Measurements from ENCODE around the gene KRT34.

Gene KRT34

DNA sequence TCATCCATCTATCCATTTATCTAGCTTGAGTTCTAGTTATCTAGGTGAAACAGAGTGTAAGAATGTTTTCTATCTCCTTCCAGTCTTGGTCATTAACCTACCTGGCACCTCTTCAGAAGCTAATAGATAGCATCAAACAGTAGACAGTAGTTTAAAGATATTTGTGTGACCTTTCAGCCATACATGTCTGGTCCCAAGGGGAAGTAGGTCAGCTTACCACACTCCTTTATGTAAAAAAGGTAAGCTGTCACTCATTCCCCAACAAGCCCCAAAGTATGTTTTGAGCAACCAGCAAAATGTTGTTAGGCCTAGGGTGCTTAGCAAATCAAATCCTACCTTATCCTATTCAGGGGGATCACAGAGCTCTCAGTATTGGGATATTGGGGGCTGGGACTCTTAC, 16.0 kb downstream of the KRT34 start:
- Histone ChIP-seq H3K4me3 (ENCODE audit: low read length) (no peak overlapping the region), H4K20me1 (ENCODE audit: control insufficient read depth, insufficient read depth, low read depth, low read length) (no peaks in the 10 kb centered on the region), H3K9me2 (replicated peaks; ENCODE audit: control insufficient read depth, low read length) (no peaks in the 10 kb centered on the region), H3K4me1 (ENCODE audit: control insufficient read depth, low read length) (no peaks in the 10 kb centered on the region), H3K27ac (ENCODE audit: low read depth, low read length) (no peak overlapping the region), H3K9me3 (ENCODE audit: control insufficient read depth, insufficient read depth, low read length) (no peaks in the 10 kb centered on the region), H3K36me3 (ENCODE audit: control insufficient read depth, low read length) (no peaks in the 10 kb centered on the region), H3K4me2 (ENCODE audit: low read length) (no peak overlapping the region), H3F3A (ENCODE audit: control insufficient read depth, insufficient read depth) (no peaks in the 10 kb centered on the region), H3K27me3 (ENCODE audit: control insufficient read depth, low read length) (0 out of 2 replicates have a peak, but pooled peaks cover under 1% of the 10 kb centered on the region), H3K79me2 (ENCODE audit: control insufficient read depth, low read length) (no peaks in the 10 kb centered on the region)
- TF ChIP-seq, protein P1, sequence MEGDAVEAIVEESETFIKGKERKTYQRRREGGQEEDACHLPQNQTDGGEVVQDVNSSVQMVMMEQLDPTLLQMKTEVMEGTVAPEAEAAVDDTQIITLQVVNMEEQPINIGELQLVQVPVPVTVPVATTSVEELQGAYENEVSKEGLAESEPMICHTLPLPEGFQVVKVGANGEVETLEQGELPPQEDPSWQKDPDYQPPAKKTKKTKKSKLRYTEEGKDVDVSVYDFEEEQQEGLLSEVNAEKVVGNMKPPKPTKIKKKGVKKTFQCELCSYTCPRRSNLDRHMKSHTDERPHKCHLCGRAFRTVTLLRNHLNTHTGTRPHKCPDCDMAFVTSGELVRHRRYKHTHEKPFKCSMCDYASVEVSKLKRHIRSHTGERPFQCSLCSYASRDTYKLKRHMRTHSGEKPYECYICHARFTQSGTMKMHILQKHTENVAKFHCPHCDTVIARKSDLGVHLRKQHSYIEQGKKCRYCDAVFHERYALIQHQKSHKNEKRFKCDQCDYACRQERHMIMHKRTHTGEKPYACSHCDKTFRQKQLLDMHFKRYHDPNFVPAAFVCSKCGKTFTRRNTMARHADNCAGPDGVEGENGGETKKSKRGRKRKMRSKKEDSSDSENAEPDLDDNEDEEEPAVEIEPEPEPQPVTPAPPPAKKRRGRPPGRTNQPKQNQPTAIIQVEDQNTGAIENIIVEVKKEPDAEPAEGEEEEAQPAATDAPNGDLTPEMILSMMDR (IDR thresholded peaks at IDR 0.05; ENCODE audit: low read depth, low read length, poor library complexity, severe bottlenecking) = no peak
- TF ChIP-seq EZH2phosphoT487 (IDR thresholded peaks at IDR 0.05; ENCODE audit: borderline replicate concordance, low read length) = no peak

DNA sequence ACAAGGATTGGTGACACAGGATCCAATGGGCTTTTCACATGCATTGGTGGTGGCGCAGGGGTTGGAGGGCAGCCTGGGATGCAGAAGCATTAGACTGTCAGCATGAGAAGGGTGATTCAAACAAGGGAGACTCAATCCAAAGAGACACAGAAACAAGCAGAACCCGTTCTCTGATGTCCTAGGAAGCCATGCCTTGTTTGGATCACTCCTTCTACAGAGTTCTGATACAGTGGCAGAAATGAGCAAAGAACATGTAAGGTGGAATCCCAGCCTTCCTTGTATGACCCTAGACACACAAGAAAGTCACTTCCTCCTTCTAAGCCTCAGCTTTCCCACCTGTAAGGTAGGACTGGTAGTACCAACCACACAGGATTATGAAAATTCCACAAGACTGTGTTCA, 18.2 kb downstream of the KRT34 start:
- Histone ChIP-seq H3K36me3 (ENCODE audit: control insufficient read depth, low read length) (no peaks in the 10 kb centered on the region), H3K79me2 (ENCODE audit: control insufficient read depth, low read length) (no peaks in the 10 kb centered on the region), H3K4me3 (ENCODE audit: low read length) (no peak overlapping the region), H3F3A (ENCODE audit: control insufficient read depth, insufficient read depth) (no peaks in the 10 kb centered on the region), H4K20me1 (ENCODE audit: control insufficient read depth, insufficient read depth, low read depth, low read length) (no peaks in the 10 kb centered on the region), H3K27me3 (ENCODE audit: control insufficient read depth, low read length) (no peaks in the 10 kb centered on the region), H3K4me2 (ENCODE audit: low read length) (no peak overlapping the region), H3K4me1 (ENCODE audit: control insufficient read depth, low read length) (no peaks in the 10 kb centered on the region), H3K9me3 (ENCODE audit: control insufficient read depth, insufficient read depth, low read length) (no peaks in the 10 kb centered on the region), H3K27ac (ENCODE audit: low read depth, low read length) (no peak overlapping the region), H3K9me2 (replicated peaks; ENCODE audit: control insufficient read depth, low read length) (no peaks in the 10 kb centered on the region)
- TF ChIP-seq, protein P1 (IDR thresholded peaks at IDR 0.05; ENCODE audit: low read depth, low read length, poor library complexity, severe bottlenecking) = no peak
- no peak for TF ChIP-seq EZH2phosphoT487 (IDR thresholded peaks at IDR 0.05; ENCODE audit: borderline replicate concordance, low read length)

DNA sequence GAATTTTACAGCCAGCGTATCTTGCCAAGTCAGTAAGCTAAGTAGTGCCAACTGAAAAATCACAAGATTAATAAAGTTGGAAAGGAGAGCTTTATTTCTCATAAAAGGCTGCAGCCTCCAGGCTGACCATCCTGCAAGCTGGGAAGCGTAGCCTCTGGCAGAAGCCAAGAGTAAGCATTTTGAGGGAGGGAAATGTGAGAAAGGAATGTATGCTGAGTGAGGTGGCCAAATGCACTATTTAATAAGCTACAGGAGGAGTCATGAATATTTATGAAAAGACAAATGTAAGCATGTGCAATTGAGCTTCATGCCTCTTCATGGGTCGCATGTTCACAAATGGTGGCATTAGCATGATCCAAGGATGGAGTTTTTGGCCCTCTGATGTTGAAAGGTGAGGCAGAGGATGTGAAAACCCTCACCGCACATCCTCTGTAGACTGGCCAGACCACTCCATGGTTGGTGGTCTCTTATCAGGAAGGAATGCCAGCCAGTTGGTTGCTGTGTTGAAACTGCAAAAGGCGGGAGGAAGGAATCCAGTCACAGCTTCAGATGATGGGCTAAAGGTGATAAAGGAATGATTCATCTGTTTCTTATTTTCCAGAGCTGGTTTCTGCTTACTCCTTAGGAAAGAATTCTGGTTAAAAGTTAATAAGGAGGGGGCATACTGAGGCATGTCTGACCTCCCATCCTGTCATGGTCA, 21.7 kb downstream of the KRT34 start:
- no peaks in the 10 kb centered on the region for H3K4me1 ChIP-seq (ENCODE audit: control insufficient read depth, low read length)
- H3K9me3 ChIP-seq (ENCODE audit: control insufficient read depth, insufficient read depth, low read length) = no peaks in the 10 kb centered on the region
- H3K27ac ChIP-seq (ENCODE audit: low read depth, low read length) = no peak overlapping the region
- peaks cover 7% of the 10 kb centered on the region for H3K27me3 ChIP-seq (ENCODE audit: control insufficient read depth, low read length)
- no peaks in the 10 kb centered on the region for H4K20me1 ChIP-seq (ENCODE audit: control insufficient read depth, insufficient read depth, low read depth, low read length)
- no peak overlapping the region for H3K4me3 ChIP-seq (ENCODE audit: low read length)
- H3K4me2 ChIP-seq (ENCODE audit: low read length) = no peak overlapping the region
- no peaks in the 10 kb centered on the region for H3K9me2 ChIP-seq (replicated peaks; ENCODE audit: control insufficient read depth, low read length)
- no peaks in the 10 kb centered on the region for H3F3A ChIP-seq (ENCODE audit: control insufficient read depth, insufficient read depth)
- H3K36me3 ChIP-seq (ENCODE audit: control insufficient read depth, low read length) = no peaks in the 10 kb centered on the region
- TF ChIP-seq, protein P1 (IDR thresholded peaks at IDR 0.05; ENCODE audit: low read depth, low read length, poor library complexity, severe bottlenecking) = no peak
- no peak for TF ChIP-seq EZH2phosphoT487 (IDR thresholded peaks at IDR 0.05; ENCODE audit: borderline replicate concordance, low read length)
- no peaks in the 10 kb centered on the region for H3K79me2 ChIP-seq (ENCODE audit: control insufficient read depth, low read length)
